T-helper 2 cell treated with Interferon-gamma antibody and Interleukin-4, amounts not matched to agents 5 μg/mL and 100 μg/mL, for 36 hours (primary cell): ENCODE data around the gene TOR4A.
"Not testable (repeated sequence)": the region's sequence is repeated elsewhere in the genome, so short reads cannot be mapped to it uniquely, and the experiment has no call there.

Experiments used
- DNase-seq: peaks from one replicate; pipeline ENCODE4 v3.0.0; 2021; ENCODE audit warnings: low spot score
- H3K27ac Mint-ChIP-seq: one replicate; pipeline ENCODE4 v1.8.0; 2021; ENCODE audit warnings: mild to moderate bottlenecking, mixed read lengths
- H3K27me3 Mint-ChIP-seq: one replicate; pipeline ENCODE4 v1.8.0; 2021; ENCODE audit warnings: low read depth, mixed read lengths
- H3K36me3 Mint-ChIP-seq: one replicate; pipeline ENCODE4 v1.8.0; 2021; ENCODE audit warnings: low read depth, mixed read lengths
- H3K4me1 Mint-ChIP-seq: one replicate; pipeline ENCODE4 v1.8.0; 2021; ENCODE audit warnings: low read depth, mixed read lengths
- H3K4me3 Mint-ChIP-seq: one replicate; pipeline ENCODE4 v1.8.0; 2022; ENCODE audit warnings: mild to moderate bottlenecking, moderate library complexity, mixed read lengths
- H3K9me3 Mint-ChIP-seq: one replicate; pipeline ENCODE4 v1.8.0; 2021; ENCODE audit warnings: mixed read lengths

Gene TOR4A

GRCh38 chr9:137321726-137322361 lies 44.3 kb downstream of the TOR4A start:
- no peak overlapping the region for H3K27ac Mint-ChIP-seq
- peaks cover 4% of the 10 kb centered on the region for H3K9me3 Mint-ChIP-seq
- no peak for DNase-seq
- peaks cover 1% of the 10 kb centered on the region for H3K36me3 Mint-ChIP-seq
- peaks cover 12% of the 10 kb centered on the region for H3K4me1 Mint-ChIP-seq
- H3K4me3 Mint-ChIP-seq: no peak overlapping the region
- peaks cover 5% of the 10 kb centered on the region for H3K27me3 Mint-ChIP-seq

DNA sequence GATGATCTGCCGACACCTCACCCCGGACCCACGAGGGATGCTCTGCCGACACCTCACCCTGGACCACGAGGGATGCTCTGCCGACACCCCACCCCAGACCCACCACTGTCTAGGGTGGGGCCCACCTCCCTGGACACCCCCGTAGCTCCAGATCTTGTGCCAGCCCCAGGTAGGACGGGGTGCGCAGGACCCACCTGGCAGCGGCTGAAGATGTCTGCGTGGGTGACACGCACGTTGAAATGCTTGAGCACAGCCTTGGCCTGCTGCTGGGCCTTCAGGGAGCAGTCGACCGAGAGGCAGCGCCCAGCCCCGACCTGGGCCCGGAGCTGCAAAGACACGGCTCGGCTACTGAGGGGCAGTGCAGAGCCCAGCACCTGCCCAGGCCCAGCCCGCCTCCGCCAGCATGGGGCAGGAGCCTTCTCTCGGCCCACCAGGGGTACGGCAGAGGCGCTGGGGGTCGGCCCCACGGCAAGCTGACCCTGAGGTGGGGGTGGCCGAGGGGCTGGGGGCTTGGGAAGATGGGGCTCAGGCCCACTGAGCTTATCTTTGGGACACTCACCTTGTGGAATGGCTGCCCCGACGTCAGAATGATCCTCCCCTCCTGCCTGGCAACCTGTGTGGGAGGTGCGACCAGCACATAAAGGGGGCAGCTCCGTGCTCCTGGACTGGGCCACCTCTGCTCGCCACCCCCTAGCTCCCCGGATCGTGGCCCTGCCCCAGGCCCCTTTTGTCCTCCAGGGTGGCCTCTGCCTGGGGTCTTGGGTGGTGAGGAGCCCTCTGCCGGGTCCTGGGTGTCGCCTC lies 46.2 kb downstream of the TOR4A start:
- Mint-ChIP-seq H3K36me3 (peaks cover 1% of the 10 kb centered on the region), H3K4me3 (no peak overlapping the region), H3K9me3 (peaks cover 13% of the 10 kb centered on the region), H3K27me3 (peaks cover 5% of the 10 kb centered on the region), H3K4me1 (peaks cover 15% of the 10 kb centered on the region), H3K27ac (no peak overlapping the region)
- no peak for DNase-seq

- peaks cover 15% of the 10 kb centered on the region for H3K9me3 Mint-ChIP-seq
- H3K4me1 Mint-ChIP-seq: peaks cover 11% of the 10 kb centered on the region
- peaks cover 5% of the 10 kb centered on the region for H3K27me3 Mint-ChIP-seq
- no peak for DNase-seq
- peaks cover 1% of the 10 kb centered on the region for H3K36me3 Mint-ChIP-seq
- H3K4me3 Mint-ChIP-seq: no peak overlapping the region
- H3K27ac Mint-ChIP-seq: no peak overlapping the region
Observed at GRCh38 chr9:137325124-137325523, 47.6 kb downstream of the TOR4A start.

GRCh38 chr9:137325799-137326198 lies 48.3 kb downstream of the TOR4A start:
- H3K27me3 Mint-ChIP-seq: peaks cover 5% of the 10 kb centered on the region
- peaks cover 1% of the 10 kb centered on the region for H3K36me3 Mint-ChIP-seq
- no peak for DNase-seq
- H3K9me3 Mint-ChIP-seq: peaks cover 22% of the 10 kb centered on the region
- no peak overlapping the region for H3K27ac Mint-ChIP-seq
- no peak overlapping the region for H3K4me3 Mint-ChIP-seq
- H3K4me1 Mint-ChIP-seq: peaks cover 8% of the 10 kb centered on the region

DNA sequence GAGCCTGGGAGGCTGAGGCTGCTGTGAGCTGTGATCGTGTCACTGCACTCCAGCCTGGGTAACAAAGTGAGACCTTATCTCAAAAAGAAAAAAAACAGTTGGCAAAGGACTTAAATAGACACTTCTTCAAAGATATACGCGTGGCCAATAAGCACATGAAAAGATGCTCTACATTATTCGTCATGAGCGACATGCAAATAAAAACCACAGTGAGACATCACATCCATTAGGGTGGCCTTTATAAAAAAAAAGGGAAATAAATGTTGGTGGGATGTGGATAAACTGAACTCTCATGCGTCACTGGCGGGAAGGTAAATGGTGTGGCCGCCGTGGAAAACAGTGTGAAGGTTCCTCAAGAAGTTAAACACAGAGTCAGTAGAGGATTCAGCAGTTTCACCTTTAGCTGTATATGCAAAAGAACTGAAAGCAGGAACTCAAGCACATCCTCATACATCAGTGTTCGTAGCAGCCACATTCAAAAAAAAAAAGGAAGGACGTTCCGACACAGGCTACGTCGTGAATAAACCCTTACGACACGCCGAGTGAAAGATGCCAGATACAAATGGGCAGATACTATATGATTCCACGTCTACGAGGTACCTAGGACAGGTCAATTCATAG lies 49.0 kb downstream of the TOR4A start:
- Mint-ChIP-seq H3K27me3 (peaks cover 5% of the 10 kb centered on the region), H3K4me1 (peaks cover 8% of the 10 kb centered on the region), H3K9me3 (peaks cover 22% of the 10 kb centered on the region), H3K4me3 (peak overlapping the region; percentile 72), H3K36me3 (peaks cover 1% of the 10 kb centered on the region), H3K27ac (peak overlapping the region; percentile 80)
- DNase-seq: no peak

- H3K36me3 Mint-ChIP-seq, H3K27me3 Mint-ChIP-seq, H3K4me1 Mint-ChIP-seq, DNase-seq, H3K4me3 Mint-ChIP-seq: not testable (repeated sequence)
- Mint-ChIP-seq H3K9me3 (peaks cover 22% of the 10 kb centered on the region), H3K27ac (peak overlapping the region; percentile 26)
Observed at GRCh38 chr9:137327641-137328550, 50.4 kb downstream of the TOR4A start.

DNA sequence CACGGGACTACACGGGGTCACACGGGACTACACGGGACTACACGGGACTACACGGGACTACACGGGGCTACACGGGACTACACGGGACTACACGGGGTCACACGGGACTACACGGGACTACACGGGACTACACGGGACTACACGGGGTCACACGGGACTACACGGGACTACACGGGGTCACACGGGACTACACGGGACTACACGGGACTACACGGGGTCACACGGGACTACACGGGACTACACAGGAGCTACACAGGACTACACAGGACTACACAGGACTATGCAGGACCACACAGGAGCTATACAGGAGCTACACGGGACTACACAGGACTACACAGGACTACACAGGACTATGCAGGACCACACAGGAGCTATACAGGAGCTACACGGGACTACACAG lies 52.1 kb downstream of the TOR4A start:
- DNase-seq, H3K4me3 Mint-ChIP-seq, H3K36me3 Mint-ChIP-seq, H3K4me1 Mint-ChIP-seq, H3K27me3 Mint-ChIP-seq, H3K27ac Mint-ChIP-seq: not testable (repeated sequence)
- H3K9me3 Mint-ChIP-seq: peaks cover 22% of the 10 kb centered on the region

DNA sequence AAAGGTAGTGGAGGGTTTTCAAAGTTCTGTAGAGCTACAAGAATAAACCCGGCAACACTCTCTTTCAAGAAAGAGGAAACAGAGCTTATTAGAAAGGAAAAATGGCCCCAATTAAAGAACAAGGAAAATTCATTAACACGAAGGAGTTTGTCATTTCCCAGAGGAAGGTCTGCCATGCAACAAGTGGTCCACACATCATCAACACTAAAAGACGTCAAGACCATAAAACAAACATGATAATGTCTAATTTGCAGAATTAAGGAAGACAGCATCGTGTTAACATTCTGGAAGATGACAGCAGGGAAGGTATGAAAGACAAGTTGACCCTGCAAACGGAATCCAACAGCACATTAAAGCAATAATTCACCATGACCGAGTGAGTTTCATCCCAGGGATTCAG lies 53.2 kb downstream of the TOR4A start:
- H3K9me3 Mint-ChIP-seq: peaks cover 22% of the 10 kb centered on the region
- H3K27me3 Mint-ChIP-seq: peaks cover 5% of the 10 kb centered on the region
- H3K27ac Mint-ChIP-seq: no peak overlapping the region
- DNase-seq: no peak
- no peak overlapping the region for H3K4me3 Mint-ChIP-seq
- H3K36me3 Mint-ChIP-seq: peaks cover 1% of the 10 kb centered on the region
- H3K4me1 Mint-ChIP-seq: peaks cover 8% of the 10 kb centered on the region

DNA sequence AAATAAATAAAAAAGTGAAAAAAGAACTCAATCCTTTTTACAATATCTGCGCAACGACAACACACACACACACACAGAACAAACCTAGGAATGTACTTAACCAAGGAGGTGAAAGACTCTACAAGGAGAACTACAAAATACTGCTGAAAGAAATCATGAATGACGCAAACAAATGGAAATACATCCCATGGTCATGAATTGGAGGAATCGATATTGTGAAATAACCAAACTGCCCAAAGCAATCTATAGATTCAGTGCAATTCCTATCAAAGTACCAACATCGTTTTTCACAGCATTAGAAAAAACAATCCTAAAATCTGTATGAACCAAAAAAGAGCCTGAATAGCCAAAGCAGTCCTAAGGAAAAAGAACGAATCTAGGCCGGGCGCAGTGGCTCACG lies 54.4 kb downstream of the TOR4A start:
- no peak overlapping the region for H3K4me3 Mint-ChIP-seq
- no peak overlapping the region for H3K27ac Mint-ChIP-seq
- DNase-seq: no peak
- H3K27me3 Mint-ChIP-seq: no peaks in the 10 kb centered on the region
- H3K9me3 Mint-ChIP-seq: peaks cover 27% of the 10 kb centered on the region
- H3K36me3 Mint-ChIP-seq: no peaks in the 10 kb centered on the region
- peaks cover 3% of the 10 kb centered on the region for H3K4me1 Mint-ChIP-seq
